K562 (cell line): ENCODE measurements around the gene PRTN3. TPM values are rescaled to one million over a fixed set of nuclear protein-coding genes. Genes with fewer than 3 reads are reported as not detected.

Source experiments
- ATAC-seq: fragments of 200-7000 bp; cut with Tn5 transposase; 3 replicates; pipeline ENCODE4 v1.9.1; 2020; ENCODE audit warnings: moderate library complexity
- BruUV-seq: library from RNA; stranded (reverse); fragments of 400-500 nt; replicated peaks from 2 replicates; lab custom pipeline; 2021; lab: Mats Ljungman, UMichigan
- CTCF ChIA-PET: fragments of 300-600 bp; formaldehyde crosslinking; extraction: SDS; loops from one replicate; lab custom pipeline; 2021; ENCODE audit warnings: low intra/inter-chr PET ratio; lab: Yijun Ruan, JAX
- POLR2A ChIA-PET: fragments of 300-600, 350-650 bp; sonication (Branson Sonifier 250); formaldehyde crosslinking; extraction: SDS; loops from one replicate; lab custom pipeline; 2021; ENCODE audit warnings: antibody characterized with exemption, inconsistent platforms; lab: Yijun Ruan, JAX
- DNase-seq, 4 experiments: peaks; one replicate each; pipeline versions ENCODE4 v3.0.0 to v3.0.0-alpha.2; 2011 to 2018; ENCODE audit warnings: low spot score in 3 of 4, mixed read lengths in 3 of 4; ENCODE audit errors: extremely low read depth in 1 of 4
- FAIRE-seq: peaks from 2 replicates; lab custom pipeline; 2011; peaks lifted over from hg19 to GRCh38; lab: Jason Lieb, UNC
- H2AFZ ChIP-seq: 2 replicates; pipeline ENCODE4 v1.6.0; 2011; ENCODE audit warnings: low read depth, low read length, control low read depth, inconsistent platforms
- H3K27ac ChIP-seq: fragments of 200-600 bp; 3 replicates; pipeline ENCODE4 v1.8.0; 2011; ENCODE audit warnings: low read depth, mild to moderate bottlenecking, control low read depth, inconsistent platforms, low read length, moderate library complexity, mixed read lengths; ENCODE audit errors: extremely low read depth
- H3K27me3 ChIP-seq, 2 experiments: fragments of 300-600 bp in 1 of 2; 2 replicates in 1 of 2; 3 replicates in 1 of 2; pipeline versions ENCODE4 v1.6.0 to v1.8.0; 2011; ENCODE audit warnings: inconsistent platforms in 2 of 2, low read length in 2 of 2, mild to moderate bottlenecking in 1 of 2, mixed read lengths in 1 of 2, moderate library complexity in 1 of 2; ENCODE audit not compliant: control insufficient read depth in 2 of 2, insufficient read depth in 2 of 2
- H3K36me3 ChIP-seq: fragments of 300-600 bp; 3 replicates; pipeline ENCODE4 v1.8.0; 2011; ENCODE audit warnings: mild to moderate bottlenecking, low read length, inconsistent platforms; ENCODE audit not compliant: control insufficient read depth, insufficient read depth
- H3K4me1 ChIP-seq, 2 experiments: fragments of 200-600 bp in 1 of 2; replicated peaks in 1 of 2; 2 replicates in 1 of 2; 3 replicates in 1 of 2; pipeline versions ENCODE4 v1.5.1 to v1.8.0; 2011; ENCODE audit warnings: inconsistent platforms in 2 of 2, low read length in 2 of 2, mild to moderate bottlenecking in 1 of 2, mixed read lengths in 1 of 2, moderate library complexity in 1 of 2; ENCODE audit not compliant: control insufficient read depth in 2 of 2, insufficient read depth in 2 of 2
- H3K4me2 ChIP-seq: 2 replicates; pipeline ENCODE4 v1.6.1; 2011; ENCODE audit warnings: low read length, control low read depth, inconsistent platforms, mixed read lengths; ENCODE audit not compliant: insufficient read depth
- H3K4me3 ChIP-seq: fragments of 200-600 bp; sonication (generic), shearing (Covaris generic); 2 replicates; pipeline ENCODE4 v1.5.1; 2016; ENCODE audit warnings: control low read depth, inconsistent platforms
- H3K79me2 ChIP-seq: fragments of 200-600 bp; 3 replicates; pipeline ENCODE4 v1.8.0; 2011; ENCODE audit warnings: low read length, inconsistent platforms; ENCODE audit not compliant: control insufficient read depth, insufficient read depth
- H3K9ac ChIP-seq, 2 experiments: 2 replicates each; pipeline versions ENCODE4 v1.6.0 to v1.6.1; 2011; ENCODE audit warnings: low read depth in 2 of 2, low read length in 2 of 2, control low read depth in 1 of 2, inconsistent platforms in 1 of 2, mild to moderate bottlenecking in 1 of 2, mixed read lengths in 1 of 2; ENCODE audit not compliant: insufficient read depth in 1 of 2
- H3K9me1 ChIP-seq: one replicate; pipeline ENCODE4 v1.6.0; 2011; ENCODE audit warnings: inconsistent platforms, mild to moderate bottlenecking, low read length, moderate library complexity; ENCODE audit not compliant: control insufficient read depth, insufficient read depth
- H3K9me3 ChIP-seq: replicated peaks from 2 replicates; pipeline ENCODE4 v1.5.1; 2011; ENCODE audit warnings: low read depth, low read length, inconsistent platforms; ENCODE audit not compliant: control insufficient read depth, insufficient read depth
- H4K20me1 ChIP-seq: replicated peaks from 2 replicates; pipeline ENCODE4 v1.6.1; 2011; ENCODE audit warnings: low read length, inconsistent platforms, mixed read lengths; ENCODE audit not compliant: control insufficient read depth, insufficient read depth
- FOXA3 ChIP-seq, 2 experiments: fragments of 450-650 bp in 1 of 2; sonication (generic) in 1 of 2; formaldehyde crosslinking; IDR thresholded peaks in 1 of 2; conservative IDR thresholded peaks in 1 of 2; 2 replicates each; pipeline versions ENCODE4 v1.4.0 to v1.8.0; 2020 to 2022; ENCODE audit warnings: mild to moderate bottlenecking in 2 of 2, missing genetic modification reagents in 1 of 2
- HMGN3 ChIP-seq: IDR thresholded peaks from 2 replicates; pipeline ENCODE4 v1.6.1; 2011; ENCODE audit warnings: borderline replicate concordance, low read depth, mild to moderate bottlenecking, mixed read lengths, low read length; ENCODE audit not compliant: insufficient read length; ENCODE audit errors: extremely low read depth
- KLF10 ChIP-seq: fragments of 250-450 bp; sonication (Bioruptor Pico); IDR thresholded peaks from 2 replicates; pipeline ENCODE4 v1.6.1; 2021; ENCODE audit warnings: matching md5 sums
- L3MBTL2 ChIP-seq: fragments of 450-650 bp; IDR thresholded peaks from 2 replicates; pipeline ENCODE4 v1.6.1; 2016; ENCODE audit warnings: mild to moderate bottlenecking, moderate library complexity
- LCOR ChIP-seq: sonication (generic); formaldehyde crosslinking; IDR thresholded peaks from 2 replicates; pipeline ENCODE4 v1.8.0; 2022; ENCODE audit warnings: mild to moderate bottlenecking, missing genetic modification reagents
- MCM2 ChIP-seq: fragments of 450-650 bp; IDR thresholded peaks from 2 replicates; pipeline ENCODE4 v1.6.1; 2017; ENCODE audit warnings: low read depth, mild to moderate bottlenecking
- PCBP1 ChIP-seq: fragments of 200-400 bp; formaldehyde crosslinking; IDR thresholded peaks from 2 replicates; pipeline ENCODE4 v1.6.1; 2018; ENCODE audit warnings: mild to moderate bottlenecking, low read depth, low read length; ENCODE audit not compliant: poor library complexity, severe bottlenecking
- PHF21A ChIP-seq: fragments of 450-650 bp; IDR thresholded peaks from 2 replicates; pipeline ENCODE4 v1.6.1; 2017; ENCODE audit warnings: low read depth, borderline replicate concordance
- PYGO2 ChIP-seq: fragments of 450-650 bp; IDR thresholded peaks from 2 replicates; pipeline ENCODE4 v1.6.1; 2016; ENCODE audit warnings: mild to moderate bottlenecking, missing genetic modification characterization, moderate library complexity, missing compliant biosample characterization
- RBFOX2 ChIP-seq: fragments of 200-400 bp; formaldehyde crosslinking; IDR thresholded peaks from 2 replicates; pipeline ENCODE4 v1.6.1; 2017; ENCODE audit warnings: low read depth, mild to moderate bottlenecking, low read length, moderate library complexity
- SRSF7 ChIP-seq: fragments of 200-400 bp; formaldehyde crosslinking; optimal IDR thresholded peaks from 2 replicates; pipeline ENCODE3; 2017; ENCODE audit warnings: mild to moderate bottlenecking, low read depth, low read length
- TRIM24 ChIP-seq, 2 experiments: fragments of 450-650 bp; IDR thresholded peaks; 2 replicates each; pipeline ENCODE4 v1.6.1; 2016
- ZBTB1 ChIP-seq: sonication (generic); formaldehyde crosslinking; IDR thresholded peaks from 2 replicates; pipeline ENCODE4 v1.8.1; 2023; ENCODE audit warnings: missing genetic modification reagents, low read depth, mild to moderate bottlenecking, borderline replicate concordance
- ZNF217 ChIP-seq: sonication (generic); formaldehyde crosslinking; IDR thresholded peaks from 2 replicates; pipeline ENCODE4 v1.8.0; 2022; ENCODE audit warnings: mild to moderate bottlenecking, missing genetic modification reagents
- ZNF717 ChIP-seq: fragments of 250-450 bp; sonication (Bioruptor Pico); IDR thresholded peaks from 2 replicates; pipeline ENCODE4 v1.5.0; 2021
- ZNF75A ChIP-seq: fragments of 450-650 bp; formaldehyde crosslinking; IDR thresholded peaks from 2 replicates; pipeline ENCODE4 v1.4.0; 2020; ENCODE audit warnings: mild to moderate bottlenecking
- ZNF77 ChIP-seq: fragments of 250-450 bp; sonication (Bioruptor Pico); IDR thresholded peaks from 2 replicates; pipeline ENCODE4 v1.5.0; 2020
- WGBS: fragments of 100-300 bp; shearing (Covaris generic); methylation state at CpG from one replicate; pipeline ENCODE4 v1.1.6; 2016; ENCODE audit warnings: low coverage, mixed read lengths; ENCODE audit not compliant: insufficient coverage; ENCODE audit errors: missing lambda C conversion rate; 5-methylcytosine and 5-hydroxymethylcytosine counted together
- in situ Hi-C: fragments of 300-500 bp; cut with MboI; formaldehyde crosslinking; loops from 4 replicates; pipeline ENCODE4 v1.15.0; 2018; ENCODE audit warnings: inconsistent platforms, mixed read lengths
- intact Hi-C: fragments of 100-400 bp; cut with micrococcal nuclease; formaldehyde crosslinking; loops from 2 replicates; pipeline ENCODE4 v1.14.2; 2022
- polyA plus RNA-seq, 8 experiments: library from polyadenylated mRNA; depleted of rRNA in 4 of 8; stranded (reverse) in 5 of 8; unstranded in 3 of 8; fragments of >200 nt; fragmentation: Nextera tagmentation in 2 of 8; fragmentation: Illumina TruSeq in 1 of 8; extraction: Ambion mirVana in 2 of 8; extraction: Trizol in 1 of 8; gene quantifications; 2 replicates each; pipeline versions ENCODE4 v1.2.1 to v1.2.3, GENCODE V29; 2011 to 2014; ENCODE audit warnings: inconsistent platforms in 1 of 8, missing spikeins in 1 of 8
- total RNA-seq, 7 experiments: library from RNA; depleted of rRNA in 6 of 7; stranded (reverse); fragments of >200 nt in 6 of 7; fragmentation: Illumina TruSeq in 2 of 7; extraction: Trizol in 2 of 7; gene quantifications; 2 replicates each; pipeline versions ENCODE4 v1.2.1 to v1.2.3, GENCODE V29; 2011 to 2021; ENCODE audit warnings: low replicate concordance in 1 of 7
- TF ChIP-seq, protein P1 (sequence below): fragments of 450-650 bp; conservative IDR thresholded peaks from 2 replicates; pipeline ENCODE4 v1.6.1; 2016; ENCODE audit warnings: missing genetic modification characterization, low read depth, mild to moderate bottlenecking, missing compliant biosample characterization, moderate library complexity
- TF ChIP-seq, protein P2 (sequence below): conservative IDR thresholded peaks from 2 replicates; pipeline ENCODE4 v1.6.1; 2011; ENCODE audit warnings: low read depth, mild to moderate bottlenecking, low read length; ENCODE audit not compliant: control insufficient read depth
- TF ChIP-seq, protein P3 (sequence below): fragments of 250-450 bp; sonication (Bioruptor Pico); IDR thresholded peaks from 2 replicates; pipeline ENCODE4 v1.5.0; 2022; ENCODE audit warnings: mild to moderate bottlenecking

Gene PRTN3
- total and polyA plus RNA-seq, 9 of the 15 experiments (the other 6 are each of a cell fraction or from before 2014, with no cell fraction given), result 0.14 to 0.86 (median 0.43) TPM; not detected in 3

DNA sequence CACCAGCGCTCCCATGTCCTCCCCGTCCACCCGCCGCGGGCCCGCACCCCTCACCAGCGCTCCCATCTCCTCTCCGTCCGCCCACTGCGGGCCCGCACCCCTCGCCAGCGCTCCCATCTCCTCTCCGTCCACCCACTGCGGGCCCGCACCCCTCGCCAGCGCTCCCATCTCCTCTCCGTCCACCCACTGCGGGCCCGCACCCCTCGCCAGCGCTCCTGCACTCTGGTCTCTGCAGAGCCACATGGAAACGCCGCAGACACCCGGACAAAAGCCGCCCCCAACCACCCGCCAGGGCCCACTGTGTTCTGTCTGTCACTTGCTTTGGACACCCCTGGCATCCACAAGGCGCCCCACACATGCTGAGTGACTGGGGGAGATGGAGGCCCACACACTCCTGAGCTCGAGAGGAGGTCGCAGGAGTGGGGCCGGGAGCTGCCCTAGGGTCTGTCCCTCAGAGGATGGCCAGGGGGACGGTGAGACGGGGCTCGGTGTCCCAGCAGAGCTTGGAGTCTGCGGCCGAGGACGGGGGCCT is 26.0 kb downstream of the PRTN3 start:
- no peak overlapping the region for H3K4me3 ChIP-seq
- BruUV-seq, result no TSS peak
- intact Hi-C loops (no loop called here), in situ Hi-C loops (no loop called here)
- FAIRE-seq, result no peak
- POLR2A ChIA-PET, result interaction anchor here (2.0 kb wide), 1 partner anchor 12 kb away, joined by 6 read pairs; no protein-coding TSS in a partner anchor
- DNase-seq, result no peak
- H3K27me3 ChIP-seq, result no peaks in the 10 kb centered on the region
- H3K9me1 ChIP-seq, result no peaks in the 10 kb centered on the region
- peaks cover 17 to 76% of the 10 kb centered on the region in 2 experiments for H3K4me1 ChIP-seq
- H3K9me3 ChIP-seq, result no peaks in the 10 kb centered on the region
- H2AFZ ChIP-seq, result no peak overlapping the region
- peaks cover 8% of the 10 kb centered on the region; the same call in 2 of the 3 replicates for H3K79me2 ChIP-seq
- no peak overlapping the region for H3K9ac ChIP-seq
- H3K4me2 ChIP-seq, result no peak overlapping the region
- ATAC-seq, result no peak
- peaks cover 61% of the 10 kb centered on the region; the same call in 2 of the 3 replicates for H3K36me3 ChIP-seq
- H4K20me1 ChIP-seq, result no peaks in the 10 kb centered on the region; the same call in 1 of the 2 replicates
- CTCF ChIA-PET, result no interaction called here
- H3K27ac ChIP-seq, result no peak overlapping the region
- 84% methylated on average over 15 of the region's 38 CpGs for WGBS
- TF ChIP-seq ZBTB1 (CRISPR knock-in tag), result no peak
- no peak for TF ChIP-seq PHF21A
- no peak for TF ChIP-seq ZNF77 (CRISPR knock-in tag)
- TF ChIP-seq PYGO2 (tag), result no peak
- no peak for TF ChIP-seq ZNF75A (CRISPR knock-in tag)
- TF ChIP-seq PCBP1, result peak; percentile 44
- peak; percentile 64 for TF ChIP-seq RBFOX2
- no peak for TF ChIP-seq ZNF217 (CRISPR knock-in tag)
- no peak for TF ChIP-seq ZNF717 (CRISPR knock-in tag)
- TF ChIP-seq, protein P1, sequence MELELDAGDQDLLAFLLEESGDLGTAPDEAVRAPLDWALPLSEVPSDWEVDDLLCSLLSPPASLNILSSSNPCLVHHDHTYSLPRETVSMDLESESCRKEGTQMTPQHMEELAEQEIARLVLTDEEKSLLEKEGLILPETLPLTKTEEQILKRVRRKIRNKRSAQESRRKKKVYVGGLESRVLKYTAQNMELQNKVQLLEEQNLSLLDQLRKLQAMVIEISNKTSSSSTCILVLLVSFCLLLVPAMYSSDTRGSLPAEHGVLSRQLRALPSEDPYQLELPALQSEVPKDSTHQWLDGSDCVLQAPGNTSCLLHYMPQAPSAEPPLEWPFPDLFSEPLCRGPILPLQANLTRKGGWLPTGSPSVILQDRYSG (tag), result no peak
- TF ChIP-seq KLF10 (CRISPR knock-in tag), result no peak
- no peak for TF ChIP-seq FOXA3 (CRISPR knock-in tag; conservative IDR thresholded peaks at IDR 0.05 in 1 of 2, IDR thresholded peaks at IDR 0.05 in 1 of 2)
- TF ChIP-seq, protein P2, sequence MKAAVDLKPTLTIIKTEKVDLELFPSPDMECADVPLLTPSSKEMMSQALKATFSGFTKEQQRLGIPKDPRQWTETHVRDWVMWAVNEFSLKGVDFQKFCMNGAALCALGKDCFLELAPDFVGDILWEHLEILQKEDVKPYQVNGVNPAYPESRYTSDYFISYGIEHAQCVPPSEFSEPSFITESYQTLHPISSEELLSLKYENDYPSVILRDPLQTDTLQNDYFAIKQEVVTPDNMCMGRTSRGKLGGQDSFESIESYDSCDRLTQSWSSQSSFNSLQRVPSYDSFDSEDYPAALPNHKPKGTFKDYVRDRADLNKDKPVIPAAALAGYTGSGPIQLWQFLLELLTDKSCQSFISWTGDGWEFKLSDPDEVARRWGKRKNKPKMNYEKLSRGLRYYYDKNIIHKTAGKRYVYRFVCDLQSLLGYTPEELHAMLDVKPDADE, result no peak
- no peak for TF ChIP-seq TRIM24 (IDR thresholded peaks at IDR 0.05)
- TF ChIP-seq L3MBTL2, result no peak
- TF ChIP-seq MCM2, result no peak
- TF ChIP-seq HMGN3, result peak; percentile 45
- TF ChIP-seq, protein P3, sequence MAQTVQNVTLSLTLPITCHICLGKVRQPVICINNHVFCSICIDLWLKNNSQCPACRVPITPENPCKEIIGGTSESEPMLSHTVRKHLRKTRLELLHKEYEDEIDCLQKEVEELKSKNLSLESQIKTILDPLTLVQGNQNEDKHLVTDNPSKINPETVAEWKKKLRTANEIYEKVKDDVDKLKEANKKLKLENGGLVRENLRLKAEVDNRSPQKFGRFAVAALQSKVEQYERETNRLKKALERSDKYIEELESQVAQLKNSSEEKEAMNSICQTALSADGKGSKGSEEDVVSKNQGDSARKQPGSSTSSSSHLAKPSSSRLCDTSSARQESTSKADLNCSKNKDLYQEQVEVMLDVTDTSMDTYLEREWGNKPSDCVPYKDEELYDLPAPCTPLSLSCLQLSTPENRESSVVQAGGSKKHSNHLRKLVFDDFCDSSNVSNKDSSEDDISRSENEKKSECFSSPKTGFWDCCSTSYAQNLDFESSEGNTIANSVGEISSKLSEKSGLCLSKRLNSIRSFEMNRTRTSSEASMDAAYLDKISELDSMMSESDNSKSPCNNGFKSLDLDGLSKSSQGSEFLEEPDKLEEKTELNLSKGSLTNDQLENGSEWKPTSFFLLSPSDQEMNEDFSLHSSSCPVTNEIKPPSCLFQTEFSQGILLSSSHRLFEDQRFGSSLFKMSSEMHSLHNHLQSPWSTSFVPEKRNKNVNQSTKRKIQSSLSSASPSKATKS (CRISPR knock-in tag), result no peak
- no peak for TF ChIP-seq SRSF7
- no peak for TF ChIP-seq LCOR (CRISPR knock-in tag)
